VCaP (cell line): ENCODE measurements around the gene FAT4.

ENCODE experiments used
- H3K27ac ChIP-seq: fragments of 450-650 bp; 2 replicates; pipeline ENCODE4 v1.5.1; 2017
- TF ChIP-seq, protein P1 (sequence below): fragments of 450-650 bp; conservative IDR thresholded peaks from 2 replicates; pipeline ENCODE4 v1.5.1; 2017; ENCODE audit warnings: mild to moderate bottlenecking, moderate library complexity

The FAT4 gene

DNA sequence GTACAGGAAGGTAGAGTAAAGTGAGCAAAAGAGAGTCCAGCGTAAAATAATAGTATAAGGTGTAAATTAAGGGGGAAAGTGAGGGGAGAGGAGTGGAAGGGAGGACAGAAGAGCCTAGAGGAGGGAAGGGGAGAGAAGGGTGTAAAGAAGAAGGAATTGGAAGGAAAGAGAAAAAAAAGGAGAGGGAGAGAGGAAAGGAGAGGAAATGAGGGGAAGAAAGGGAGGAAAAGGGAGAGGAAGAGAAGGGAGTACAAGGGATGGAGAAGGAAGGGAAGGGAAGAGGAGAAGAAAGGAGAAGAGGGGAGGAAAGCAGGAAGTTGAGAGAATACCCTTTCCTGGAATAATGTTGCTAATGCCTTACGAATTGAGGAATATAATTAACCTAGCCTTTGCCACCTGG lies 3.3 kb upstream of the FAT4 start:
- TF ChIP-seq, protein P1, sequence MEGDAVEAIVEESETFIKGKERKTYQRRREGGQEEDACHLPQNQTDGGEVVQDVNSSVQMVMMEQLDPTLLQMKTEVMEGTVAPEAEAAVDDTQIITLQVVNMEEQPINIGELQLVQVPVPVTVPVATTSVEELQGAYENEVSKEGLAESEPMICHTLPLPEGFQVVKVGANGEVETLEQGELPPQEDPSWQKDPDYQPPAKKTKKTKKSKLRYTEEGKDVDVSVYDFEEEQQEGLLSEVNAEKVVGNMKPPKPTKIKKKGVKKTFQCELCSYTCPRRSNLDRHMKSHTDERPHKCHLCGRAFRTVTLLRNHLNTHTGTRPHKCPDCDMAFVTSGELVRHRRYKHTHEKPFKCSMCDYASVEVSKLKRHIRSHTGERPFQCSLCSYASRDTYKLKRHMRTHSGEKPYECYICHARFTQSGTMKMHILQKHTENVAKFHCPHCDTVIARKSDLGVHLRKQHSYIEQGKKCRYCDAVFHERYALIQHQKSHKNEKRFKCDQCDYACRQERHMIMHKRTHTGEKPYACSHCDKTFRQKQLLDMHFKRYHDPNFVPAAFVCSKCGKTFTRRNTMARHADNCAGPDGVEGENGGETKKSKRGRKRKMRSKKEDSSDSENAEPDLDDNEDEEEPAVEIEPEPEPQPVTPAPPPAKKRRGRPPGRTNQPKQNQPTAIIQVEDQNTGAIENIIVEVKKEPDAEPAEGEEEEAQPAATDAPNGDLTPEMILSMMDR, result no peak
- H3K27ac ChIP-seq, result no peak overlapping the region

- no peak overlapping the region for H3K27ac ChIP-seq
- TF ChIP-seq, protein P1, result peak; percentile 85
Observed at GRCh38 chr4:125313497-125313896, 1.3 kb upstream of the FAT4 start.

- H3K27ac ChIP-seq, result peak overlapping the region; percentile 42; the same call in 1 of the 2 replicates
- TF ChIP-seq, protein P1, result no peak
Observed at GRCh38 chr4:125313989-125314667, 627 bp upstream of the FAT4 start.

DNA sequence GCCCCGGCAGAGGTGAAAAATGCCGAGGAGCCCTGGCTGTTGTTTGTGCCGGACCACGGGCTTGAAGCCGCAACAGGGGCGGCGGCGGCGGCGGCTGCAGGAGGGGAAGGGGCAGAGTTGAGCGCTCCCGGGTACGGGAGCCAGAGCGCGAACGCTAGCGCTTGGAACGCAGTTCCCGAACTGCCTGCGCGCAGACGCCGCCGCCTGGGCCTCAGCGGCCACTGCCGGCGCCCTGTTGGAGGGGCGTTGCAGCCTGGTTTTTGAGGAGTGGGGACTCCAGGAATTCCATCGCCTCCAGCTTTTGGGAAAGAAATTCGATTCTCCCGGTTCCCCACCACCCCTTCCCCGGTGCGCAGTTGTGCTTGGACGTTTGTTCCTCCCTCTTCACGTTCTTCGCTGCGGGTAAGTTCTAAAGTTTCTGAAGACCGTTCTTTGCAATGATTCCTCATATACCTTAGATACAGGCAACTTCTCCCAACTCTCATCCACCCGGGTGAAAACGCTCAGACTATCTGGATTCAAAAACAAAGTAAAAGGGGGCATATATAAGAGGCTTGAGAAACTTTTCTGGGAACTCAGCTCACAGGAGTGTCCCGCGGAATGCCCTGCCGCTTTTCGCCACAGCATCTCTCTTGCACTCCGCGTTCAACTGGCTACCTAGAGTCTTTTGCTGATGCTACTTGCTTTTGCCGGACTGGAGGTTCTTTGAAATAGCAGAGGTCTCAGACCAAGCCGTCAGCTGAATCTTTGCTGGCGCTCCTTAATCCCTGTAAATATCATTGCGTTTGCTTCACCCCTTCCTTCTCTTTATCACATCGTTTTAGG lies 1.0 kb downstream of the FAT4 start:
- H3K27ac ChIP-seq, result peak overlapping the region; percentile 42; the same call in 1 of the 2 replicates
- TF ChIP-seq, protein P1, result peak; percentile 41

DNA sequence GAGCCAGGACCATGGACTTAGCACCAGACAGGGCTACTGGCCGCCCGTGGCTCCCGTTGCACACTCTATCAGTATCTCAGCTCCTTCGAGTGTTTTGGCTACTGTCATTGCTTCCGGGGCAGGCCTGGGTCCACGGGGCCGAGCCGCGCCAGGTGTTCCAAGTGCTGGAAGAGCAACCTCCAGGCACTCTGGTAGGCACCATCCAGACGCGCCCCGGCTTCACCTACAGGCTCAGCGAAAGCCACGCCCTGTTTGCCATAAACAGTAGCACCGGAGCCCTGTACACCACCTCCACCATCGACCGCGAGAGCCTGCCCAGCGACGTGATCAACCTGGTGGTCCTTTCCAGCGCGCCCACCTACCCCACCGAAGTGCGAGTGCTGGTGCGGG lies 1.6 kb downstream of the FAT4 start:
- no peak overlapping the region for H3K27ac ChIP-seq
- TF ChIP-seq, protein P1, result no peak

DNA sequence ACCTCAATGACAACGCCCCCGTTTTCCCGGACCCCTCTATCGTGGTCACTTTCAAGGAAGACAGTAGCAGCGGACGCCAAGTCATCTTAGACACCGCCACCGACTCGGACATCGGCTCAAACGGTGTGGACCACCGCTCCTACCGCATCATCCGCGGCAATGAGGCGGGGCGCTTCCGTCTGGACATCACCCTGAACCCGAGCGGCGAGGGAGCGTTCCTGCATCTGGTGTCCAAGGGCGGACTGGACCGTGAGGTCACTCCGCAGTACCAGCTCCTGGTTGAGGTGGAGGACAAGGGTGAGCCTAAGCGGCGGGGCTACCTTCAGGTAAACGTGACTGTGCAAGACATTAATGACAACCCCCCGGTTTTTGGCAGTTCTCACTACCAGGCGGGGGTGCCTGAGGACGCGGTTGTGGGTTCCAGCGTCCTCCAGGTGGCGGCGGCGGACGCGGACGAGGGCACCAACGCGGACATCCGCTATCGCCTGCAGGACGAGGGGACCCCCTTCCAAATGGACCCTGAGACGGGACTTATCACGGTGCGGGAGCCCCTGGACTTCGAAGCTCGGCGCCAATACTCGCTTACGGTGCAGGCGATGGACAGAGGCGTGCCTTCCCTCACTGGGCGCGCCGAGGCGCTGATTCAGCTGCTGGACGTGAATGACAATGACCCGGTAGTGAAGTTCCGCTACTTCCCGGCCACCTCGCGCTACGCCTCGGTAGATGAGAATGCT lies 2.2 kb downstream of the FAT4 start:
- TF ChIP-seq, protein P1, result no peak
- no peak overlapping the region for H3K27ac ChIP-seq

GRCh38 chr4:125317525-125317877 lies 2.7 kb downstream of the FAT4 start:
- TF ChIP-seq, protein P1, result no peak
- no peak overlapping the region for H3K27ac ChIP-seq
